Ovary (tissue), 9 donors: ENCODE measurements around the gene ZBTB26. TPM values are rescaled to one million over a fixed set of nuclear protein-coding genes. Genes with fewer than 3 reads are reported as not detected.
"Not testable (repeated sequence)": the region's sequence is repeated elsewhere in the genome, so short reads cannot be mapped to it uniquely, and the experiment has no call there.

Source experiments
- DNase-seq, 5 donors: peaks; one replicate each; pipeline ENCODE4 v3.0.0-alpha.2; 2019 to 2020
- H3K27ac ChIP-seq, 2 donors: fragments of 200-600 bp; one replicate each; pipeline versions ENCODE4 v1.5.1 to v1.8.0; 2019 to 2022
- H3K27me3 ChIP-seq: fragments of 200-600 bp; one replicate; pipeline ENCODE4 v1.8.0; 2022
- H3K36me3 ChIP-seq: fragments of 200-600 bp; sonication (generic); one replicate; pipeline ENCODE4 v1.5.1; 2019
- H3K4me1 ChIP-seq: one replicate; pipeline ENCODE4 v1.8.1; 2013; ENCODE audit warnings: mild to moderate bottlenecking, moderate library complexity; ENCODE audit not compliant: insufficient read depth
- H3K4me3 ChIP-seq: fragments of 200-600 bp; sonication (generic); one replicate; pipeline ENCODE4 v1.5.1; 2017
- H3K9me3 ChIP-seq, 2 donors: fragments of 200-600 bp in 1 of 2; sonication (generic) in 1 of 2; one replicate each; pipeline versions ENCODE4 v1.5.1 to v1.8.1; 2013 to 2019; ENCODE audit warnings: mild to moderate bottlenecking in 1 of 2, moderate library complexity in 1 of 2
- CTCF ChIP-seq, 3 donors: fragments of 450-650 bp in 2 of 3; fragments of 200-600 bp in 1 of 3; IDR thresholded peaks; one replicate each; pipeline versions ENCODE4 v1.5.1 to v1.8.0; 2016 to 2022; ENCODE audit warnings: antibody characterized with exemption in 3 of 3, mild to moderate bottlenecking in 1 of 3
- EP300 ChIP-seq: sonication (generic); formaldehyde crosslinking; IDR thresholded peaks from one replicate; pipeline ENCODE4 v1.6.1; 2017; ENCODE audit warnings: antibody characterized with exemption
- POLR2A ChIP-seq: fragments of 450-650 bp; IDR thresholded peaks from one replicate; pipeline ENCODE4 v1.6.1; 2017; ENCODE audit warnings: antibody characterized with exemption, mild to moderate bottlenecking, moderate library complexity
- WGBS, 3 donors: extraction: QIAGEN DNeasy Blood & Tissue Kit in 1 of 3; methylation state at CpG; one replicate each; pipeline versions ENCODE4 v1.1.5 to v1.1.7; 2013 to 2017; 5-methylcytosine and 5-hydroxymethylcytosine counted together
- intact Hi-C, 4 donors: fragments of 100-400 bp; cut with DNase I; formaldehyde crosslinking; loops; one replicate each; pipeline versions ENCODE4 v1.11.0 to v1.15.1; 2022 to 2023
- polyA plus RNA-seq, 2 donors: library from polyadenylated mRNA; stranded (reverse); fragments of 200-250 nt in 1 of 2; fragments of 350-450 nt in 1 of 2; fragmentation: Illumina TruSeq in 1 of 2; extraction: RNeasy Lipid Tissue Mini Kit (QIAGEN cat#74804) in 1 of 2; gene quantifications; one replicate each; pipeline ENCODE4 v1.2.3, GENCODE V29; 2013 to 2014
- total RNA-seq, 7 donors: library from RNA; depleted of rRNA in 2 of 7; stranded (reverse); fragments of >200 nt in 2 of 7; fragmentation: NEBNext Ultra II Directional in 3 of 7; extraction: Animal tissue kit (Norgen Biotek cat#: 25700) in 3 of 7; gene quantifications; one replicate each; pipeline versions ENCODE4 v1.1.0 to v1.2.4, GENCODE V29; 2016 to 2023
- donor health status: DM: no; HTN: no; CAD: no; lungs with moderate emphysema.
- donor health status: DM: no; HTN: no; CAD: no.
- donor health status: Bipolar disorder and iron deficiency.
- donor health status: DM: yes; HTN: yes; CAD: no.
- donor health status: DM: no; HTN: no; CAD: no.
- donor health status: DM: yes; HTN: yes; CAD: no.

ZBTB26 gene
- total and polyA plus RNA-seq, 9 donors, result 6.0 to 15.4 (median 11.2) TPM

GRCh38 chr9:122888480-122888879, 42.8 kb downstream of the ZBTB26 start:
- WGBS, 3 donors, result 50 to 91% (median 77%) methylated on average over 3 of the region's 3 CpGs
- no peaks in the 10 kb centered on the region for H3K9me3 ChIP-seq
- H3K4me3 ChIP-seq, result no peak overlapping the region
- H3K36me3 ChIP-seq, result no peaks in the 10 kb centered on the region
- DNase-seq, result no peak
- H3K27me3 ChIP-seq, result no peaks in the 10 kb centered on the region
- intact Hi-C loops, result no loop called here
- no peak overlapping the region for H3K27ac ChIP-seq
- TF ChIP-seq POLR2A, result no peak
- no peak for TF ChIP-seq CTCF (IDR thresholded peaks at IDR 0.05)
- no peak for TF ChIP-seq EP300
- no peaks in the 10 kb centered on the region for H3K4me1 ChIP-seq

GRCh38 chr9:122883125-122883524, 48.2 kb downstream of the ZBTB26 start:
- no peak for TF ChIP-seq CTCF (IDR thresholded peaks at IDR 0.05)
- TF ChIP-seq POLR2A, result no peak
- no peak for TF ChIP-seq EP300
- Histone ChIP-seq H3K27me3 (no peaks in the 10 kb centered on the region), H3K4me3 (no peak overlapping the region), H3K36me3 (no peaks in the 10 kb centered on the region), H3K9me3 (no peaks in the 10 kb centered on the region), H3K27ac (no peak overlapping the region), H3K4me1 (no peaks in the 10 kb centered on the region)
- WGBS, 3 donors, result 88 to 92% (median 92%) methylated on average over 2 of the region's 2 CpGs
- no peak for DNase-seq
- intact Hi-C loops, result no loop called here

GRCh38 chr9:122879443-122879842, 51.9 kb downstream of the ZBTB26 start:
- H3K4me3 ChIP-seq, result no peak overlapping the region
- no peaks in the 10 kb centered on the region for H3K9me3 ChIP-seq
- TF ChIP-seq EP300 (no peak), CTCF (IDR thresholded peaks at IDR 0.05) (no peak), POLR2A (no peak)
- no peaks in the 10 kb centered on the region for H3K4me1 ChIP-seq
- intact Hi-C loops, result no loop called here
- H3K36me3 ChIP-seq, result no peaks in the 10 kb centered on the region
- 43 to 56% (median 47%) methylated on average over 2 of the region's 2 CpGs for WGBS, 3 donors
- DNase-seq, result no peak
- H3K27me3 ChIP-seq, result no peaks in the 10 kb centered on the region
- H3K27ac ChIP-seq, result no peak overlapping the region

GRCh38 chr9:122875523-122875922, 55.8 kb downstream of the ZBTB26 start:
- 93 to 97% (median 96%) methylated on average over 1 of the region's 1 CpG for WGBS, 3 donors
- no peaks in the 10 kb centered on the region for H3K36me3 ChIP-seq
- no peak for TF ChIP-seq EP300
- no peak for TF ChIP-seq POLR2A
- no peak for TF ChIP-seq CTCF (IDR thresholded peaks at IDR 0.05)
- no peaks in the 10 kb centered on the region for H3K27me3 ChIP-seq
- no peak for DNase-seq
- intact Hi-C loops, result no loop called here
- H3K4me1 ChIP-seq, result no peaks in the 10 kb centered on the region
- H3K9me3 ChIP-seq, result no peaks in the 10 kb centered on the region
- H3K27ac ChIP-seq, result no peak overlapping the region
- H3K4me3 ChIP-seq, result no peak overlapping the region

GRCh38 chr9:122867276-122867675, 64.0 kb downstream of the ZBTB26 start:
- H3K4me1 ChIP-seq, H3K4me3 ChIP-seq, H3K9me3 ChIP-seq, H3K27ac ChIP-seq, H3K36me3 ChIP-seq, H3K27me3 ChIP-seq, DNase-seq, intact Hi-C loops: not testable (repeated sequence)
- 96% methylated on average over 15 of the region's 27 CpGs; no CpG with 5 or more reads in 2 of the 3 donors for WGBS, 3 donors
